T-helper 2 cell treated with Interferon-gamma antibody and Interleukin-4, amounts not matched to agents 5 μg/mL and 100 μg/mL, for 36 hours (primary cell): ENCODE results near the gene UBXN10.

Experiments used
- DNase-seq: peaks from one replicate; pipeline ENCODE4 v3.0.0; 2021; ENCODE audit warnings: low spot score
- H3K27ac Mint-ChIP-seq: one replicate; pipeline ENCODE4 v1.8.0; 2021; ENCODE audit warnings: mild to moderate bottlenecking, mixed read lengths
- H3K27me3 Mint-ChIP-seq: one replicate; pipeline ENCODE4 v1.8.0; 2021; ENCODE audit warnings: low read depth, mixed read lengths
- H3K36me3 Mint-ChIP-seq: one replicate; pipeline ENCODE4 v1.8.0; 2021; ENCODE audit warnings: low read depth, mixed read lengths
- H3K4me1 Mint-ChIP-seq: one replicate; pipeline ENCODE4 v1.8.0; 2021; ENCODE audit warnings: low read depth, mixed read lengths
- H3K4me3 Mint-ChIP-seq: one replicate; pipeline ENCODE4 v1.8.0; 2022; ENCODE audit warnings: mild to moderate bottlenecking, moderate library complexity, mixed read lengths
- H3K9me3 Mint-ChIP-seq: one replicate; pipeline ENCODE4 v1.8.0; 2021; ENCODE audit warnings: mixed read lengths

The UBXN10 gene

GRCh38 chr1:20194757-20195461, 9.0 kb downstream of the UBXN10 start:
- no peaks in the 10 kb centered on the region for H3K36me3 Mint-ChIP-seq
- H3K4me3 Mint-ChIP-seq, result no peak overlapping the region
- peak; percentile 54 for DNase-seq
- H3K27ac Mint-ChIP-seq, result no peak overlapping the region
- H3K27me3 Mint-ChIP-seq, result peaks cover 43% of the 10 kb centered on the region
- peaks cover 2% of the 10 kb centered on the region for H3K4me1 Mint-ChIP-seq
- H3K9me3 Mint-ChIP-seq, result no peaks in the 10 kb centered on the region

DNA sequence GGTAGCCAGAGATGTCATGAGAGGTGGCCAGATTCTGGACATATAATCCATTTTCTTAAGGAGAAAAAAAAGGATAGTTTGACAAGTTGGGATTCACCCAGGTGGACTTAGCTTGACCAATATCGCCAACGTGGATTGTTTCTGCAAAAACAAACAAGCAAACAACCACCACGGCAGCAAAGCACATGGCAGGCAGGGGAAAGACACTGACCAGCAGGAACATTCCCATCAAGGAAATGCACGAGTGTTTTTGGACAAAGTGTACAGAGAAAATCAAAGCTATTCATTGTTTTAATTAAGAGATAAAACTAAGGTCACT, 9.5 kb downstream of the UBXN10 start:
- Mint-ChIP-seq H3K36me3 (no peaks in the 10 kb centered on the region), H3K27me3 (peaks cover 44% of the 10 kb centered on the region), H3K9me3 (no peaks in the 10 kb centered on the region), H3K4me1 (peaks cover 2% of the 10 kb centered on the region), H3K27ac (no peak overlapping the region), H3K4me3 (no peak overlapping the region)
- DNase-seq, result no peak

DNA sequence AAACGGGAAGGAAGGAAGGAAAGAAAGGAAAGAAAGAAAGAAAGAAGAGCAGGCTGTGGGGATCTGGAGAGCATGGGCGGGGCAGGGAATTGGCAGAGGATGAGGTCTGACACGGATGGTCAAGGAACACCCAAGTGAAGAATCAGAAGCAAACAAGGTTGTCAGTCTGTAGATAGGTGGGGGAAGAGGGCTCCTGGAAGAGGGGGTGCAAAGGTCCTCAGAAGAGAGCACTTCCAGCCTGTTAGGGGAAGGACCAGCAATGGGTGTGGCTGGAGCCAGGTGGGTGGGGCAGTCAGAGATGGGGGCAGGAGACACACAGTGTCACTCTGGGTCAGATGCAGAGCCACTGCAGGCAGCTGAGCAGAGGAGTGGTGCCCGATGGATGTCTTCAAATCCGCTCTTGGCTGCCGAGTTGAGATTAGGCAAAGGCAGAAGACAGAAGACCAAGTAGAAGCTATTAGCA, 11.5 kb downstream of the UBXN10 start:
- no peaks in the 10 kb centered on the region for H3K9me3 Mint-ChIP-seq
- peaks cover 48% of the 10 kb centered on the region for H3K27me3 Mint-ChIP-seq
- DNase-seq, result no peak
- H3K4me3 Mint-ChIP-seq, result no peak overlapping the region
- H3K4me1 Mint-ChIP-seq, result peaks cover 2% of the 10 kb centered on the region
- H3K27ac Mint-ChIP-seq, result no peak overlapping the region
- H3K36me3 Mint-ChIP-seq, result no peaks in the 10 kb centered on the region

- Mint-ChIP-seq H3K27ac (no peak overlapping the region), H3K27me3 (peaks cover 39% of the 10 kb centered on the region), H3K4me3 (no peak overlapping the region), H3K9me3 (no peaks in the 10 kb centered on the region), H3K4me1 (peaks cover 2% of the 10 kb centered on the region), H3K36me3 (no peaks in the 10 kb centered on the region)
- no peak for DNase-seq
Observed at GRCh38 chr1:20198296-20198695, 12.4 kb downstream of the UBXN10 start.

DNA sequence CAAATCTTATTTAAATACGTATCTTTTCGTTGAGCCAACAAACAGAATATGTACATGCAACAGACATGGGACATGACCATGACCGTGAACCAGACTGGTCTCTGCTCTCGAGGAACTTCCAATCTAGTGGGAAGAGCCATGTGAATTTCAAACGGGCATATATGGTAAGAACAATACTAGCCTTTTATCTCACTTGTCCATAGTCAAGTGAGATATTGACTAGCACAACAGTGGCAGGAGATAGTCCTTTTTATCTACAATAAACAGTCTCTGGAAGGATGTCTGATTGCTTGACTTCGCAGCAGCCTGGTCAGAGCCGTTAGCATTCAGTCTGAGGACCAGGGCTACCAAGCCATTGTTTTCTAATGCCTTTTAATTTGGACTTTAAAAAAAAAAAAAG, 13.0 kb downstream of the UBXN10 start:
- no peak overlapping the region for H3K4me3 Mint-ChIP-seq
- no peak for DNase-seq
- peaks cover 45% of the 10 kb centered on the region for H3K27me3 Mint-ChIP-seq
- H3K36me3 Mint-ChIP-seq, result no peaks in the 10 kb centered on the region
- H3K27ac Mint-ChIP-seq, result no peak overlapping the region
- no peaks in the 10 kb centered on the region for H3K9me3 Mint-ChIP-seq
- H3K4me1 Mint-ChIP-seq, result peaks cover 2% of the 10 kb centered on the region

- DNase-seq, result no peak
- no peaks in the 10 kb centered on the region for H3K9me3 Mint-ChIP-seq
- peaks cover 2% of the 10 kb centered on the region for H3K4me1 Mint-ChIP-seq
- no peak overlapping the region for H3K4me3 Mint-ChIP-seq
- peaks cover 40% of the 10 kb centered on the region for H3K27me3 Mint-ChIP-seq
- H3K36me3 Mint-ChIP-seq, result no peaks in the 10 kb centered on the region
- H3K27ac Mint-ChIP-seq, result no peak overlapping the region
Observed at GRCh38 chr1:20199403-20199802, 13.5 kb downstream of the UBXN10 start.

- no peak overlapping the region for H3K4me3 Mint-ChIP-seq
- no peak overlapping the region for H3K27ac Mint-ChIP-seq
Observed at GRCh38 chr1:20199840-20200239, 13.9 kb downstream of the UBXN10 start.

GRCh38 chr1:20200966-20201365, 15.1 kb downstream of the UBXN10 start:
- Mint-ChIP-seq H3K4me1 (no peaks in the 10 kb centered on the region), H3K36me3 (no peaks in the 10 kb centered on the region), H3K27me3 (peaks cover 35% of the 10 kb centered on the region), H3K27ac (no peak overlapping the region), H3K9me3 (no peaks in the 10 kb centered on the region), H3K4me3 (no peak overlapping the region)
- no peak for DNase-seq

More at GRCh38 chr1:20199840-20200239, 13.9 kb downstream of the UBXN10 start:
- Mint-ChIP-seq H3K4me1 (peaks cover 2% of the 10 kb centered on the region), H3K36me3 (no peaks in the 10 kb centered on the region), H3K27me3 (peaks cover 40% of the 10 kb centered on the region), H3K9me3 (no peaks in the 10 kb centered on the region)
- no peak for DNase-seq

GRCh38 chr1:20202166-20202565, 16.3 kb downstream of the UBXN10 start:
- Mint-ChIP-seq H3K36me3 (no peaks in the 10 kb centered on the region), H3K27me3 (peaks cover 35% of the 10 kb centered on the region), H3K4me1 (no peaks in the 10 kb centered on the region), H3K27ac (no peak overlapping the region), H3K4me3 (no peak overlapping the region), H3K9me3 (no peaks in the 10 kb centered on the region)
- no peak for DNase-seq

DNA sequence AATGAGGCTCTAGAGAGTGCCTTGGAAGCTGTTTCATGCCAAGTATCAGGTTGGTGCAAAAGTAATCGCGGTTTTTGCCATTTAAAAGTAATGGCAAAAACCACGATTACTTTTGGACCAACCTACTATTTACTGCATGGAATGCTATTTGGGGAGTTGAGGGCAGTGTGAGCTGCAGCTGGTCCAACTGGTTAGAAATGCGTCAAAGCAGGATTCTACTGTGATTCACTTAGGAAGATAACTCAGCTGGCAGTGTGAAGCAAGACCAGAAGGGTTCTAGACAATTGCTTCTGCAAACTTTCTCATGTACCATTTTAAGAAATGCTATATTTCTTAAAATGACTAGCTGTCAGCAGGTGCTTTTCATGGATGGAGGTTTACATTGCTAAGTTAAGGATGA, 21.6 kb downstream of the UBXN10 start:
- Mint-ChIP-seq H3K27ac (no peak overlapping the region), H3K27me3 (peaks cover 15% of the 10 kb centered on the region), H3K36me3 (no peaks in the 10 kb centered on the region), H3K4me1 (no peaks in the 10 kb centered on the region), H3K9me3 (no peaks in the 10 kb centered on the region), H3K4me3 (no peak overlapping the region)
- DNase-seq, result no peak

DNA sequence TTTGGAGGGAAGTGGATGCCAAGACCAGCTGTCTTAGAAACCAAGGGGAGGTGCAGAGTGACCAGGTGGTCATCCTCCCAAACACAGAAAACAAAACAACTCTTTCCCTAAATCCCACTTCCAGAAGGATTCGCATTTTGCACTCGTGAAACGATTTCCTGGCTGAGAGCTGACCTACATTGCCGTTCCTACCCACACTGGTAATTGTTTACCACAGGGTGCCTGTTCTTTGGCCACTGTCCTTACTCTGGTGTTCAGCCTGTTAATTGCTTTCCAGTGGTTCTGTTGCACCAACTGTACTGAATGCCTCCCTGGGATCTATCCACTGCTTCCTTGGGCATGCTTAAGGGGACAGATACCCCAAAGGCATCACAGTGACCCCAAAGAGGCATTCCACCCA, 23.6 kb downstream of the UBXN10 start:
- Mint-ChIP-seq H3K27ac (no peak overlapping the region), H3K4me3 (no peak overlapping the region), H3K4me1 (peaks cover 2% of the 10 kb centered on the region), H3K27me3 (peaks cover 23% of the 10 kb centered on the region), H3K9me3 (no peaks in the 10 kb centered on the region), H3K36me3 (no peaks in the 10 kb centered on the region)
- DNase-seq, result no peak

GRCh38 chr1:20210736-20211460, 25.0 kb downstream of the UBXN10 start:
- no peak overlapping the region for H3K4me3 Mint-ChIP-seq
- H3K27ac Mint-ChIP-seq, result no peak overlapping the region
- no peak for DNase-seq

DNA sequence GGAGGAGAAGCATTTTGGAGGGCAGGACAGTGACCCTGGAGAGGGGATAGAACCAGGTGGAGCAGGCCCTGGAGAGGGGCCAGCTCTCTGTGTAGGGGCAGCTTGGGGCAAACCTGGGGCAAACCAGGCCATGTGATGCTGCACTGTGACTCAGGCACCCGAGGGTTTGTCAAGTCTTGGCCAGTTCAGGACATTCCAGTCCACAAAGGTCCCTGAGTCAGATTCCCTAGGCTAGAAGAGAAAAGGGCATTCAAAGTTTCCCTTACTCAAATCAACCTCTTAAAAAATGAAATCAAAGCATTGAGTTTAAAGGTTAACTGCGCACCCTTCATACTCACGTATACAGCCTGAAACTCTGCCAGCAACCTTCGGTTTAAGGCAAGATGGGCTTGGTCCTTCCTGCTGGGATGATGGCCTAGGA, 25.6 kb downstream of the UBXN10 start:
- Mint-ChIP-seq H3K9me3 (no peaks in the 10 kb centered on the region), H3K36me3 (no peaks in the 10 kb centered on the region), H3K4me1 (peaks cover 2% of the 10 kb centered on the region), H3K4me3 (no peak overlapping the region), H3K27me3 (peaks cover 32% of the 10 kb centered on the region), H3K27ac (no peak overlapping the region)
- DNase-seq, result no peak

More at GRCh38 chr1:20210736-20211460, 25.0 kb downstream of the UBXN10 start:
- Mint-ChIP-seq H3K4me1 (peaks cover 2% of the 10 kb centered on the region), H3K27me3 (peaks cover 29% of the 10 kb centered on the region), H3K36me3 (no peaks in the 10 kb centered on the region), H3K9me3 (no peaks in the 10 kb centered on the region)

- H3K27ac Mint-ChIP-seq, result no peak overlapping the region
- H3K36me3 Mint-ChIP-seq, result no peaks in the 10 kb centered on the region
- peaks cover 33% of the 10 kb centered on the region for H3K27me3 Mint-ChIP-seq
- no peak overlapping the region for H3K4me3 Mint-ChIP-seq
- H3K9me3 Mint-ChIP-seq, result no peaks in the 10 kb centered on the region
- H3K4me1 Mint-ChIP-seq, result peaks cover 2% of the 10 kb centered on the region
- no peak for DNase-seq
Observed at GRCh38 chr1:20212085-20212684, 26.3 kb downstream of the UBXN10 start.
